K562 (cell line): Measurements from ENCODE around the gene ORAI2.
"Not testable (repeated sequence)": the region's sequence is repeated elsewhere in the genome, so short reads cannot be mapped to it uniquely, and the experiment has no call there.

Experiments
- CTCF ChIP-seq, 3 experiments: IDR thresholded peaks in 2 of 3; conservative IDR thresholded peaks in 1 of 3; 2 replicates each; pipeline ENCODE4 v1.5.1; 2011 to 2012; ENCODE audit warnings: low read length in 3 of 3, mild to moderate bottlenecking in 3 of 3, control low read depth in 2 of 3, improper control_type of control experiment in 1 of 3, inconsistent platforms in 1 of 3, low read depth in 1 of 3, mixed read lengths in 1 of 3, moderate library complexity in 1 of 3; ENCODE audit not compliant: insufficient read depth in 2 of 3
- POLR2AphosphoS5 ChIP-seq: IDR thresholded peaks from 2 replicates; pipeline ENCODE4 v1.6.1; 2011; ENCODE audit warnings: mild to moderate bottlenecking, low read depth, low read length, moderate library complexity; ENCODE audit not compliant: control insufficient read depth, insufficient read depth
- PTBP1 ChIP-seq: fragments of 200-400 bp; formaldehyde crosslinking; IDR thresholded peaks from 2 replicates; pipeline ENCODE4 v1.6.1; 2017; ENCODE audit warnings: low read depth, low read length
- SMC3 ChIP-seq: conservative IDR thresholded peaks from 2 replicates; pipeline ENCODE4 v1.6.1; 2011; ENCODE audit warnings: low read depth, low read length, improper control_type of control experiment; ENCODE audit not compliant: insufficient read depth

DNA sequence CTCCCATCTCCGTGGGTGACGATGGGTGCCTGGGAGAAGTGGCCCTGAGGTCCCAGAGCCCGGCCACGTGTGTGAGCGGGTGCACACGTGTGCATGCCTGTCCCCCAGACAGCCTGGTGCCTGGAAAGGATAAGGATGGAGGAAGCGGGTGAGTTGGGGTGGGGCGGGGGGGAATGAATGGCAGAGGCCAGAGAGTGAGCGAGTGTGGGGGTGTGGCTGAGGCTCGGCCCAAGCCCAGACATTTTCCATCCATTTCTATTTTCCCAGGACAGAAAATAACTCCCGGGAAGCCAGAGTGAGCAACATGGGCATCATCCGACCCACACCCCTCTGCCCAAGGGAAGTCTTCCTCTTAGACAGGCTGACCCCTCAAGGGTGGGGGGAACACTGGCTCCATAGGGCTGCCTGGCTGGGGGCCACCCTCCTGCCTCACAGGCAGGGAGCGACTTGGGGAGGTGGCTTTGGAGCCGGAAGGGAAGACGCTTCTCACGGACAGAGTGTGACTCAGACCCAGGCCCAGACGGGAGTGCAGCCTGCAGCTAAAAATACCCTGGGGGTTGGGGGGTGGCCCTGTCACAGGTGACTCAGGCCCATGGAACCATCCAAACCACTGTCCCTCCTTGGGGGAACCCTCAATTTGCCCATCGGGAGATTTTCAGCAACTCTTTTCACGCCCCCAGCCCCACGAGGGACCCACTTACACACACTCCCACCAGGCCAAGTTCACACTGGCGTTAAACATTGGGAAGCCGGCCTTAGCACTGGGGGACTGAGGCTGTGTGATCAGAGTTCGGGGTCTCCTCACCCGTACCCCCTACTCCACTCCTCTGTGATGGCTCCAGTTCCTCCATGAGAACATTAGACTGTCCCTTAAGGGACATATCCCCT lies 72.2 kb downstream of the ORAI2 start:
- not testable (repeated sequence) for TF ChIP-seq PTBP1; SMC3; CTCF (IDR thresholded peaks at IDR 0.05 in 2 of 3, conservative IDR thresholded peaks at IDR 0.05 in 1 of 3; ENCODE audit: insufficient read depth in 2 of 3, low read depth in 1 of 3, low read length in 3 of 3); POLR2AphosphoS5
